ENCODE measurements around the gene GRAP2. TPM values are rescaled to one million over a fixed set of nuclear protein-coding genes. Genes with fewer than 3 reads are reported as not detected.

GRAP2 gene
- total RNA-seq, 3 donors from 2014 or later (not counting 1 experiment from before 2014, with no cell fraction given), result 65.1 to 97.3 (median 92.2) TPM

DNA sequence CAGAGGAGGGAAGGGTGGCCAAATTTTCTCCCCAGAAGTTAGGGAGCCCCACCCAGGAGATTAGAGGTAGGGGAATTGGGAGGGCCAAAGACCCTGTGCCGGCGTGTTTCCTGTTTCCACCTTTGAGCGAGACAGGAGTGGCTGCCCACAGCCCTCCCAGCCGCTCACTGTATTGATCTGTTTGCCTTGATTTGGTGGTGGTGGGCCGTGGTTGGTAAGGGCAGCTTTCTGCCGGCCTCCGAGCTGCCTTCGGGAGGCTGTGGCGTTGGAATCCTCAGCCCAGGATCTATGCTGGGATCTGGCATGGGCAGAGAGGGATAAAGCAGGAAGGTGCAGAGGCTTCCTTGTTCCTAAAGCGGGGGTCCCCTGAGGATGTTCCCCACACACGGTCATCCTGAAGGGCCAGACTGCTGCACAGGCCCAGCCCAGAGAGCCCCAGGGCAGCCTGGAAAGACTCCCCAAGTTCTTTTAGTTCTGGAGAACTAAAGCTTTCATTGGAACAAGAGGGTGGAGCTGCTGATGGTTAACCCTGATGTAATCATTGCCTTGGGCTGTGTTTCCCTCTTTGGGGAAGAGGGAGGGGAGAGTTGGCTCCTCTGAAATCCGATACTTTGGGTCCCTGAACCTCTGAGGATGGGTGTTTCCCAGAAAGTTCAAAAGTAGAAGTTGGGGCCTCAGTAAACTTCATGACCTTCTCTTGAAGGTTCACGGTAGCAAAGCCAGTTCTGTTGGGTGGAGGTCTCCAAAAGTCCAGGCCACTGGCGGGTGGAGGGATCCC is 101.1 kb downstream of the GRAP2 start:
- Mint-ChIP-seq H3K27ac (no peak overlapping the region), H3K27me3 (ENCODE audit: low read depth in 2 of 2) (peaks cover 13 to 17% of the 10 kb centered on the region in 2 donors), H3K36me3 (no peaks in the 10 kb centered on the region), H3K4me1 (no peaks in the 10 kb centered on the region), H3K9me3 (no peaks in the 10 kb centered on the region), H3K4me3 (no peak overlapping the region)
- TF ChIP-seq, protein P1, sequence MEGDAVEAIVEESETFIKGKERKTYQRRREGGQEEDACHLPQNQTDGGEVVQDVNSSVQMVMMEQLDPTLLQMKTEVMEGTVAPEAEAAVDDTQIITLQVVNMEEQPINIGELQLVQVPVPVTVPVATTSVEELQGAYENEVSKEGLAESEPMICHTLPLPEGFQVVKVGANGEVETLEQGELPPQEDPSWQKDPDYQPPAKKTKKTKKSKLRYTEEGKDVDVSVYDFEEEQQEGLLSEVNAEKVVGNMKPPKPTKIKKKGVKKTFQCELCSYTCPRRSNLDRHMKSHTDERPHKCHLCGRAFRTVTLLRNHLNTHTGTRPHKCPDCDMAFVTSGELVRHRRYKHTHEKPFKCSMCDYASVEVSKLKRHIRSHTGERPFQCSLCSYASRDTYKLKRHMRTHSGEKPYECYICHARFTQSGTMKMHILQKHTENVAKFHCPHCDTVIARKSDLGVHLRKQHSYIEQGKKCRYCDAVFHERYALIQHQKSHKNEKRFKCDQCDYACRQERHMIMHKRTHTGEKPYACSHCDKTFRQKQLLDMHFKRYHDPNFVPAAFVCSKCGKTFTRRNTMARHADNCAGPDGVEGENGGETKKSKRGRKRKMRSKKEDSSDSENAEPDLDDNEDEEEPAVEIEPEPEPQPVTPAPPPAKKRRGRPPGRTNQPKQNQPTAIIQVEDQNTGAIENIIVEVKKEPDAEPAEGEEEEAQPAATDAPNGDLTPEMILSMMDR (IDR thresholded peaks at IDR 0.05), result no peak
- Histone ChIP-seq H3K27ac (ENCODE audit: low read length) (no peak overlapping the region), H3K9me3 (ENCODE audit: control insufficient read depth, insufficient read depth, low read length) (no peaks in the 10 kb centered on the region), H3K36me3 (ENCODE audit: control insufficient read depth, insufficient read depth, low read length) (no peaks in the 10 kb centered on the region), H3K4me1 (ENCODE audit: control insufficient read depth, insufficient read depth, low read length) (no peaks in the 10 kb centered on the region), H3K4me3 (ENCODE audit: low read length) (no peak overlapping the region), H3K27me3 (ENCODE audit: control insufficient read depth, insufficient read depth, low read length) (no peaks in the 10 kb centered on the region)
- no peak for DNase-seq
- WGBS (ENCODE audit: insufficient coverage), result 78% methylated on average over 14 of the region's 14 CpGs
- intact Hi-C loops (cut with micrococcal nuclease), result no loop called here
- ATAC-seq, result no peak

GRCh38 chr22:40002935-40003715 is 102.2 kb downstream of the GRAP2 start:
- Mint-ChIP-seq H3K27ac (no peak overlapping the region), H3K4me1 (peaks cover 0 to 6% of the 10 kb centered on the region in 2 donors), H3K9me3 (no peaks in the 10 kb centered on the region), H3K36me3 (no peaks in the 10 kb centered on the region), H3K4me3 (no peak overlapping the region), H3K27me3 (ENCODE audit: low read depth in 2 of 2) (peaks cover 16 to 18% of the 10 kb centered on the region in 2 donors)
- no peak overlapping the region for H3K4me3 ChIP-seq (ENCODE audit: low read length)
- no peaks in the 10 kb centered on the region for H3K36me3 ChIP-seq (ENCODE audit: control insufficient read depth, insufficient read depth, low read length)
- intact Hi-C loops (cut with micrococcal nuclease), result no loop called here
- TF ChIP-seq, protein P1 (IDR thresholded peaks at IDR 0.05), result no peak
- 95% methylated on average over 5 of the region's 6 CpGs for WGBS (ENCODE audit: insufficient coverage)
- H3K4me1 ChIP-seq (ENCODE audit: control insufficient read depth, insufficient read depth, low read length), result no peaks in the 10 kb centered on the region
- H3K27me3 ChIP-seq (ENCODE audit: control insufficient read depth, insufficient read depth, low read length), result no peaks in the 10 kb centered on the region
- no peak for ATAC-seq
- no peak overlapping the region for H3K27ac ChIP-seq (ENCODE audit: low read length)
- no peak for DNase-seq
- no peaks in the 10 kb centered on the region for H3K9me3 ChIP-seq (ENCODE audit: control insufficient read depth, insufficient read depth, low read length)

- Mint-ChIP-seq H3K27me3 (ENCODE audit: low read depth in 2 of 2) (peaks cover 28 to 33% of the 10 kb centered on the region in 2 donors), H3K4me1 (peaks cover 12 to 24% of the 10 kb centered on the region in 2 donors), H3K9me3 (no peaks in the 10 kb centered on the region), H3K27ac (no peak overlapping the region), H3K4me3 (no peak overlapping the region), H3K36me3 (no peaks in the 10 kb centered on the region)
- intact Hi-C loops (cut with micrococcal nuclease), result no loop called here
- Histone ChIP-seq H3K27me3 (ENCODE audit: control insufficient read depth, insufficient read depth, low read length) (peaks cover 8% of the 10 kb centered on the region), H3K36me3 (ENCODE audit: control insufficient read depth, insufficient read depth, low read length) (no peaks in the 10 kb centered on the region), H3K4me1 (ENCODE audit: control insufficient read depth, insufficient read depth, low read length) (peaks cover 10% of the 10 kb centered on the region), H3K27ac (ENCODE audit: low read length) (no peak overlapping the region), H3K9me3 (ENCODE audit: control insufficient read depth, insufficient read depth, low read length) (no peaks in the 10 kb centered on the region), H3K4me3 (ENCODE audit: low read length) (no peak overlapping the region)
- DNase-seq, result no peak
- WGBS (ENCODE audit: insufficient coverage), result 84% methylated on average over 6 of the region's 6 CpGs
- no peak for ATAC-seq
- TF ChIP-seq, protein P1 (IDR thresholded peaks at IDR 0.05), result no peak
Observed at GRCh38 chr22:40004836-40005235, 104.0 kb downstream of the GRAP2 start.

Measured in natural killer cell (primary cell).